Thyroid gland (tissue), 4 donors: ENCODE data around the gene GJB3. TPM values are rescaled to one million over a fixed set of nuclear protein-coding genes. Genes with fewer than 3 reads are reported as not detected.

ENCODE experiments used
- DNase-seq, 2 donors: peaks; one replicate each; pipeline ENCODE4 v3.0.0-alpha.2; 2019
- H3K27ac ChIP-seq, 3 donors: fragments of 200-600 bp; sonication (generic); 1 replicate in 2 of 3; 2 replicates in 1 of 3; pipeline ENCODE4 v1.5.1; 2016 to 2019; ENCODE audit warnings: mild to moderate bottlenecking in 1 of 3, moderate library complexity in 1 of 3
- H3K27me3 ChIP-seq: fragments of 200-600 bp; sonication (generic); one replicate; pipeline ENCODE4 v1.5.1; 2019
- H3K36me3 ChIP-seq, 2 donors: fragments of 200-600 bp; sonication (generic); one replicate each; pipeline ENCODE4 v1.5.1; 2016 to 2019
- H3K4me1 ChIP-seq, 2 donors: fragments of 200-600 bp; sonication (generic); one replicate each; pipeline ENCODE4 v1.5.1; 2017 to 2019
- H3K4me3 ChIP-seq, 3 donors: fragments of 200-600 bp; sonication (generic); replicated peaks in 1 of 3; 1 replicate in 2 of 3; 2 replicates in 1 of 3; pipeline ENCODE4 v1.5.1; 2016; ENCODE audit warnings: mild to moderate bottlenecking in 1 of 3
- H3K9me3 ChIP-seq: fragments of 200-600 bp; sonication (generic); one replicate; pipeline ENCODE4 v1.5.1; 2017
- POLR2A ChIP-seq, 2 donors: fragments of 450-650 bp; IDR thresholded peaks; one replicate each; pipeline ENCODE4 v1.6.1; 2017; ENCODE audit warnings: antibody characterized with exemption in 2 of 2, mild to moderate bottlenecking in 2 of 2, moderate library complexity in 1 of 2
- WGBS, 2 donors: methylation state at CpG; one replicate each; pipeline ENCODE4 v1.1.5; 2017; 5-methylcytosine and 5-hydroxymethylcytosine counted together
- intact Hi-C: fragments of 100-400 bp; cut with DNase I; formaldehyde crosslinking; loops from one replicate; pipeline ENCODE4 v1.15.1; 2023
- total RNA-seq, 4 donors: library from RNA; depleted of rRNA; stranded (reverse); fragments of >200 nt; gene quantifications; one replicate each; pipeline ENCODE4 v1.2.3, GENCODE V29; 2016
- TF ChIP-seq, protein P1 (sequence below), 6 experiments: fragments of 200-600 bp in 3 of 6; fragments of 450-650 bp in 3 of 6; sonication (generic) in 3 of 6; IDR thresholded peaks; one replicate each; pipeline ENCODE4 v1.5.1; 2016 to 2019; ENCODE audit warnings: antibody characterized with exemption in 6 of 6, mild to moderate bottlenecking in 2 of 6, inconsistent platforms in 1 of 6, moderate library complexity in 1 of 6

The GJB3 gene
- total RNA-seq, 4 donors from 2014 or later = 0.49 to 0.54 TPM; not detected in 2

DNA sequence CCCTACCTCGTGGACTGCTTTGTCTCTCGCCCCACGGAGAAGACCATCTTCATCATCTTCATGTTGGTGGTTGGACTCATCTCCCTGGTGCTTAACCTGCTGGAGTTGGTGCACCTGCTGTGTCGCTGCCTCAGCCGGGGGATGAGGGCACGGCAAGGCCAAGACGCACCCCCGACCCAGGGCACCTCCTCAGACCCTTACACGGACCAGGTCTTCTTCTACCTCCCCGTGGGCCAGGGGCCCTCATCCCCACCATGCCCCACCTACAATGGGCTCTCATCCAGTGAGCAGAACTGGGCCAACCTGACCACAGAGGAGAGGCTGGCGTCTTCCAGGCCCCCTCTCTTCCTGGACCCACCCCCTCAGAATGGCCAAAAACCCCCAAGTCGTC is 13.8 kb downstream of the GJB3 start:
- 84 to 90% methylated on average over 9 to 12 of the region's 12 CpGs for WGBS, 2 donors
- peak overlapping the region in 2 of 3 donors; percentile 30 to 75 for H3K27ac ChIP-seq
- H3K4me1 ChIP-seq = peaks cover 9 to 23% of the 10 kb centered on the region in 2 donors

DNA sequence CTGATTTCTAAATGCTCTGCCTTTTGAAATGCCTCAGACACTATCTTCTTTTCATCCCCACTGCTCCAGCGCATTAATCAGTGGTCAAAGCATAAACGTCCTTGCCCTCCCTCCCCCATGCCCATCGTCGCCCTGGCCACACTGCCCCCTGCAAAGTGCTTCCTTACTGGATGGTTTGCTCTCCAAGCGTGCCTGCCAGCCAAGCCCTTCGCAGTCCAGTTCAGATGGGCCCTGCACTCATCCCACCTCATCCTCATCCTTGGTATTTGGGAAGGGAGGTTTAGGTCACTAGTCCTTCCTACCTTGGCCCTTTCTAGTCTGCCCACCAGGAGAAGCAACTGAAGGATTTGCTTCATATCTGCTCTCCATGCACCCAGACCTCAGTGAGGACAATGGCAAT is 14.9 kb downstream of the GJB3 start:
- peak overlapping the region in 1 of 3 donors; percentile 21 for H3K27ac ChIP-seq
- peaks cover 9 to 23% of the 10 kb centered on the region in 2 donors for H3K4me1 ChIP-seq
- DNase-seq = no peak
- no peaks in the 10 kb centered on the region for H3K27me3 ChIP-seq
- intact Hi-C loops = no loop called here
- peak overlapping the region in 1 of 3 donors; percentile 12 for H3K4me3 ChIP-seq
- TF ChIP-seq, protein P1, sequence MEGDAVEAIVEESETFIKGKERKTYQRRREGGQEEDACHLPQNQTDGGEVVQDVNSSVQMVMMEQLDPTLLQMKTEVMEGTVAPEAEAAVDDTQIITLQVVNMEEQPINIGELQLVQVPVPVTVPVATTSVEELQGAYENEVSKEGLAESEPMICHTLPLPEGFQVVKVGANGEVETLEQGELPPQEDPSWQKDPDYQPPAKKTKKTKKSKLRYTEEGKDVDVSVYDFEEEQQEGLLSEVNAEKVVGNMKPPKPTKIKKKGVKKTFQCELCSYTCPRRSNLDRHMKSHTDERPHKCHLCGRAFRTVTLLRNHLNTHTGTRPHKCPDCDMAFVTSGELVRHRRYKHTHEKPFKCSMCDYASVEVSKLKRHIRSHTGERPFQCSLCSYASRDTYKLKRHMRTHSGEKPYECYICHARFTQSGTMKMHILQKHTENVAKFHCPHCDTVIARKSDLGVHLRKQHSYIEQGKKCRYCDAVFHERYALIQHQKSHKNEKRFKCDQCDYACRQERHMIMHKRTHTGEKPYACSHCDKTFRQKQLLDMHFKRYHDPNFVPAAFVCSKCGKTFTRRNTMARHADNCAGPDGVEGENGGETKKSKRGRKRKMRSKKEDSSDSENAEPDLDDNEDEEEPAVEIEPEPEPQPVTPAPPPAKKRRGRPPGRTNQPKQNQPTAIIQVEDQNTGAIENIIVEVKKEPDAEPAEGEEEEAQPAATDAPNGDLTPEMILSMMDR (IDR thresholded peaks at IDR 0.05) = no peak
- no peak for TF ChIP-seq POLR2A (IDR thresholded peaks at IDR 0.05)
- H3K9me3 ChIP-seq = no peaks in the 10 kb centered on the region
- H3K36me3 ChIP-seq = no peaks in the 10 kb centered on the region
- WGBS, 2 donors = 72 to 80% methylated on average over 6 of the region's 6 CpGs

More for the DNA sequence above, 13.8 kb downstream of the GJB3 start:
- no peaks in the 10 kb centered on the region for H3K27me3 ChIP-seq
- no peak for DNase-seq
- H3K36me3 ChIP-seq = no peaks in the 10 kb centered on the region
- H3K9me3 ChIP-seq = no peaks in the 10 kb centered on the region
- intact Hi-C loops = no loop called here
- TF ChIP-seq, protein P1 (IDR thresholded peaks at IDR 0.05) = no peak
- TF ChIP-seq POLR2A (IDR thresholded peaks at IDR 0.05) = no peak
- no peak overlapping the region for H3K4me3 ChIP-seq

DNA sequence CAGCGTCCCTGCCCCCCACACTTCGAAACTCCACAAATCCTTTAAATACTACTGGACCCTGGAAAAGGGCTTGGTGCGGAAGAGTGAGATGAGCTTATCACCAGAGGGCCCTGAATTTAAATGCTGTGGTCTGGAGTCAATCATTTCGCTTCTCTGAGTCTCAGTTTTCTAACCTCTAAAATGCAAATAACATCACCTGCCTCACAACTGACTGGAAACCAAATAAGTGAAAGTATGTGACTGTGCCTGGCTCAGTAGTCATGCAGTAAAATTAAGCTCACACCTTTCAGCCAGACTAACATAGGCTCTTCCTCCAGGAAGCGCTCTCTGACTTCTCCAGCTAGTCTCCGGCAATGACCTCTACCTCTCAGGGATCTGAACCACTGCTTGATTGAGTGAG is 16.0 kb downstream of the GJB3 start:
- Histone ChIP-seq H3K27me3 (no peaks in the 10 kb centered on the region), H3K4me3 (no peak overlapping the region), H3K4me1 (peaks cover 9 to 20% of the 10 kb centered on the region in 2 donors), H3K27ac (peak overlapping the region in 1 of 3 donors; percentile 33), H3K36me3 (no peaks in the 10 kb centered on the region), H3K9me3 (no peaks in the 10 kb centered on the region)
- WGBS, 2 donors = 73 to 84% methylated on average over 6 of the region's 6 CpGs
- intact Hi-C loops = no loop called here
- no peak for DNase-seq
- TF ChIP-seq, protein P1 (IDR thresholded peaks at IDR 0.05) = no peak
- no peak for TF ChIP-seq POLR2A (IDR thresholded peaks at IDR 0.05)

DNA sequence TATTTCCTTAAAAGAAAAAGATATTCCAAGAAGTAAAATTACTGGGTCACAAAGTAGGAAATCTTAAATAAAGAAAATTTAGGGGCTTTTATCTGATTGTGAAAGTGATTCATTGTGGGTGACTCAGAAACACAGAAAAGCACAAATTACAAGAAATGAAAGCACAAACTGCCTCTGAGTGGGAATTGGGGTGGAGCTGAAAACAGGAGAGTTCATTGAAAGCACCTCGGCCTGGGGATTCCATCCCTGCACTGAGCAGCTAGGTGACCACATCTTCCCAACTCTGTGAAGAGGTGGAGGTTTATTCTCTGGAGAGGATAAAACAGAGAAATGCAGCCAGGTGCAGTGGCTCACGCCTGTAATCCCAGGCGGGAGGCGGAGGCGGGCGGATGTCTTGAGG is 19.2 kb downstream of the GJB3 start:
- intact Hi-C loops = no loop called here
- TF ChIP-seq, protein P1 (IDR thresholded peaks at IDR 0.05) = no peak
- TF ChIP-seq POLR2A (IDR thresholded peaks at IDR 0.05) = no peak
- Histone ChIP-seq H3K36me3 (no peaks in the 10 kb centered on the region), H3K27me3 (no peaks in the 10 kb centered on the region), H3K9me3 (no peaks in the 10 kb centered on the region), H3K4me3 (no peak overlapping the region), H3K27ac (no peak overlapping the region), H3K4me1 (no peaks in the 10 kb centered on the region)
- WGBS, 2 donors = 85 to 96% methylated on average over 6 of the region's 6 CpGs
- DNase-seq = no peak

DNA sequence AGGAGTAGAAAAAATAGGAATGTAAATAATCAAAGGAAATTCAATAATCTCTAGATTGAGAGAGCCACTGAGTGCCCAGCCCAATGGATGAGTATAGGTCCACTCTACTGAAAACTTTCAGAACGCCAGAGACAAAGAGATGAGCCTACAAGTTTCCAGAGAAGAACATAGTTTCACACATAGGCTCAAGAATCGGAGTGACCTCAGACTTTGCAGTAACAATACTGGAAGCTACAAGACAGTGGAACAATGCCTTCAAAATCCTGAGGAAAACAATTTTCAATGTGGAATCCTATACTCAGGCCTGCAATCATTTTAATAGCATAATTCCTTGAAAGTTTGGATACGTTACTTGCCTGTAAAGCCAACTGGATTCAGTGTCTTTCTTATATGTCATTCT is 22.8 kb downstream of the GJB3 start:
- no peak for DNase-seq
- TF ChIP-seq, protein P1 (IDR thresholded peaks at IDR 0.05) = no peak
- TF ChIP-seq POLR2A (IDR thresholded peaks at IDR 0.05) = no peak
- H3K27ac ChIP-seq = no peak overlapping the region
- no peak overlapping the region for H3K4me3 ChIP-seq
- intact Hi-C loops = no loop called here
- H3K4me1 ChIP-seq = no peaks in the 10 kb centered on the region
- 97 to 98% methylated on average over 3 of the region's 3 CpGs for whole genome bisulfite sequencing, 2 donors
- no peaks in the 10 kb centered on the region for H3K36me3 ChIP-seq
- no peaks in the 10 kb centered on the region for H3K27me3 ChIP-seq
- no peaks in the 10 kb centered on the region for H3K9me3 ChIP-seq
